Measurements from ENCODE around the gene ALDH18A1. TPM values are rescaled to one million over a fixed set of nuclear protein-coding genes. Genes with fewer than 3 reads are reported as not detected.

The ALDH18A1 gene
- total and polyA plus RNA-seq, 2 of the 8 experiments (the other 6 are each of a cell fraction or from before 2014, with no cell fraction given) = 59.6 to 128 TPM

DNA sequence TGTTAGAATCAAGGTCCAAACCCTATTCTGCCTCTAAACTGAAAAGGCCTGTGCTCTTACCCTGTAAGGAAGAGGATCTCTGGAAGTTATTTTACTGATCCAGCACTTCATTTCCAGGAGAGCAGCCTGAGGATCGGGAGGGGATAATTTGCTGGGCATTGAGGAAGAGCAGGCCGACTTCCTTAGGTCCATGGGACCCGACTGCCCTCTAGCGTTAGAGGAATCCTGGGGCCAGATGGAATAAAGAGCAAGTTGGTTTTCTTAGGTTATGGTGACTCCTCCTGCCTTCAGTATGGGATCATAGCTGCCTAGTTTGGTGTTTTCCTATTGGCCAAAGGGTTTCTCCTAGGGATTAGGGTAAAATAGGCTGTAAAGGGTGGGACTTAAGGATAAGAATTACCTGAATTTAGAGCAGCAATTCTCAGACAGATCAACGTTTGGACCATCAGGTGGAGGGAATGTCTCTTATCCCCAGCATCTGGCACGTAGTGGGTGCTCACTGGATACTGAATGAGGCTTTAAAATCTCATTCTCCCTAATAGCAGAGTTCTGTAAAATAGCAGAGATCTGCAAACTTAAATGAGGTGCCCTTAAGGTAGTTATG is 55.3 kb downstream of the ALDH18A1 start:
- POLR2A ChIA-PET (ENCODE audit: partially characterized antibody) = interaction anchor here (0.6 to 1.2 kb wide), 2 partner anchors 170 to 369 kb away, joined by 3 to 5 read pairs; no protein-coding TSS in a partner anchor
- peak; percentile 95 for FAIRE-seq
- TF ChIP-seq, protein P1, sequence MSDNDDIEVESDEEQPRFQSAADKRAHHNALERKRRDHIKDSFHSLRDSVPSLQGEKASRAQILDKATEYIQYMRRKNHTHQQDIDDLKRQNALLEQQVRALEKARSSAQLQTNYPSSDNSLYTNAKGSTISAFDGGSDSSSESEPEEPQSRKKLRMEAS (IDR thresholded peaks at IDR 0.05) = 0 out of 2 replicates have a peak, but pooled peaks have one; percentile 8
- TF ChIP-seq SIN3A (conservative IDR thresholded peaks at IDR 0.05 in 1 of 2, IDR thresholded peaks at IDR 0.05 in 1 of 2; ENCODE audit: low read depth in 1 of 2, low read length in 2 of 2) (0 out of 4 replicates have a peak, but pooled peaks of 1 of the 2 experiments have one; percentile 72), TEAD4 (IDR thresholded peaks at IDR 0.05; ENCODE audit: low read depth, low read length) (peak; percentile 31; the same call in 1 of the 2 replicates), CHD2 (IDR thresholded peaks at IDR 0.05; ENCODE audit: low read length) (no peak), RAD21 (IDR thresholded peaks at IDR 0.05 in 1 of 2, conservative IDR thresholded peaks at IDR 0.05 in 1 of 2; ENCODE audit: low read depth in 2 of 2, low read length in 2 of 2) (peak; percentile 100), SP4 (IDR thresholded peaks at IDR 0.05; ENCODE audit: low read length) (peak; percentile 38; the same call in 1 of the 2 replicates), RBBP5 (IDR thresholded peaks at IDR 0.05; ENCODE audit: borderline replicate concordance, low read depth, low read length) (no peak), JUND (IDR thresholded peaks at IDR 0.05; ENCODE audit: low read length) (peak; percentile 49; the same call in 1 of the 2 replicates)
- TF ChIP-seq, protein P2, sequence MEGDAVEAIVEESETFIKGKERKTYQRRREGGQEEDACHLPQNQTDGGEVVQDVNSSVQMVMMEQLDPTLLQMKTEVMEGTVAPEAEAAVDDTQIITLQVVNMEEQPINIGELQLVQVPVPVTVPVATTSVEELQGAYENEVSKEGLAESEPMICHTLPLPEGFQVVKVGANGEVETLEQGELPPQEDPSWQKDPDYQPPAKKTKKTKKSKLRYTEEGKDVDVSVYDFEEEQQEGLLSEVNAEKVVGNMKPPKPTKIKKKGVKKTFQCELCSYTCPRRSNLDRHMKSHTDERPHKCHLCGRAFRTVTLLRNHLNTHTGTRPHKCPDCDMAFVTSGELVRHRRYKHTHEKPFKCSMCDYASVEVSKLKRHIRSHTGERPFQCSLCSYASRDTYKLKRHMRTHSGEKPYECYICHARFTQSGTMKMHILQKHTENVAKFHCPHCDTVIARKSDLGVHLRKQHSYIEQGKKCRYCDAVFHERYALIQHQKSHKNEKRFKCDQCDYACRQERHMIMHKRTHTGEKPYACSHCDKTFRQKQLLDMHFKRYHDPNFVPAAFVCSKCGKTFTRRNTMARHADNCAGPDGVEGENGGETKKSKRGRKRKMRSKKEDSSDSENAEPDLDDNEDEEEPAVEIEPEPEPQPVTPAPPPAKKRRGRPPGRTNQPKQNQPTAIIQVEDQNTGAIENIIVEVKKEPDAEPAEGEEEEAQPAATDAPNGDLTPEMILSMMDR (IDR thresholded peaks at IDR 0.05; ENCODE audit: control extremely low read depth in 1 of 3, insufficient read depth in 1 of 3, low read depth in 1 of 3, low read length in 3 of 3) = peak; percentile 78 to 99 (median 98)

More for the DNA sequence above, 55.3 kb downstream of the ALDH18A1 start:
- Histone ChIP-seq H3K79me2 (ENCODE audit: control insufficient read depth in 1 of 2, insufficient read depth in 2 of 2, low read length in 2 of 2) (no peaks in the 10 kb centered on the region), H3K27ac (ENCODE audit: low read depth, low read length) (no peak overlapping the region), H3K4me2 (ENCODE audit: insufficient read depth in 1 of 2, low read depth in 2 of 2, low read length in 2 of 2) (no peak overlapping the region), H4K20me1 (replicated peaks in 1 of 2; ENCODE audit: control insufficient read depth in 1 of 2, insufficient read depth in 2 of 2, low read length in 2 of 2) (no peaks in the 10 kb centered on the region), H3K23me2 (ENCODE audit: low read depth, low read length) (no peaks in the 10 kb centered on the region), H3K4ac (replicated peaks; ENCODE audit: insufficient read length, low read depth, low read length) (no peak overlapping the region), H3K56ac (replicated peaks; ENCODE audit: insufficient read length, low read depth, low read length) (no peak overlapping the region), H3K18ac (ENCODE audit: extremely low read depth, low read length) (no peak overlapping the region), H3K27me3 (replicated peaks in 1 of 4; ENCODE audit: control insufficient read depth in 3 of 4, extremely low read depth in 1 of 4, insufficient read depth in 3 of 4, low read length in 3 of 4) (no peaks in the 10 kb centered on the region), H2BK12ac (ENCODE audit: low read depth, low read length) (no peak overlapping the region), H2AFZ (ENCODE audit: low read length) (peak overlapping the region; percentile 52), H3K9ac (replicated peaks in 1 of 4; ENCODE audit: extremely low read depth in 1 of 4, low read depth in 3 of 4, low read length in 3 of 4) (no peak overlapping the region), H3K4me3 (ENCODE audit: extremely low read depth in 1 of 4, insufficient read depth in 2 of 4, low read depth in 3 of 4, low read length in 4 of 4) (no peak overlapping the region), H3K4me1 (replicated peaks in 1 of 4; ENCODE audit: control insufficient read depth in 3 of 4, insufficient read depth in 4 of 4, low read length in 3 of 4) (peaks cover 0 to 3% (median 0%) of the 10 kb centered on the region in 4 experiments; a peak in 1 of 7 replicates), H2AK5ac (ENCODE audit: low read depth, low read length) (no peak overlapping the region), H3K36me3 (ENCODE audit: control insufficient read depth in 2 of 4, insufficient read depth in 4 of 4, low read length in 3 of 4) (peaks cover 0 to 3% (median 2%) of the 10 kb centered on the region in 4 experiments; a peak in 2 of 8 replicates), H2BK20ac (ENCODE audit: low read length) (no peak overlapping the region), H4K91ac (replicated peaks; ENCODE audit: insufficient read length, low read length) (no peak overlapping the region), H2BK120ac (replicated peaks; ENCODE audit: low read depth, low read length) (no peak overlapping the region), H3K9me3 (ENCODE audit: insufficient read depth in 2 of 2, low read depth in 1 of 2, low read length in 1 of 2) (no peaks in the 10 kb centered on the region), H4K8ac (ENCODE audit: extremely low read depth, insufficient read depth, low read length) (no peak overlapping the region), H2BK5ac (ENCODE audit: low read depth, low read length) (no peak overlapping the region), H3K23ac (ENCODE audit: insufficient read length) (no peak overlapping the region), H2BK15ac (ENCODE audit: low read length) (no peak overlapping the region), H3K14ac (ENCODE audit: insufficient read length) (no peak overlapping the region), H4K5ac (ENCODE audit: insufficient read length, low read depth, low read length) (no peak overlapping the region), H3K79me1 (ENCODE audit: low read depth, low read length) (no peaks in the 10 kb centered on the region)
- 29% methylated on average over 6 of the region's 6 CpGs; no CpG with 5 or more reads in 1 of the 2 experiments for WGBS, 2 experiments (ENCODE audit: extremely low coverage in 1 of 2, insufficient coverage in 1 of 2, insufficient read length in 1 of 2, insufficient replicate concordance in 2 of 2, low coverage in 1 of 2, low lambda C conversion rate in 2 of 2, missing lambda C conversion rate in 1 of 2)
- CTCF ChIA-PET (ENCODE audit: partially characterized antibody) = interaction anchor here (0.6 to 8.7 kb wide), 31 partner anchors 10 to 1196 kb away, joined by 3 to 304 read pairs (median 5); no protein-coding TSS in a partner anchor
- DNase-seq (ENCODE audit: low read depth in 1 of 2, low spot score in 2 of 2) = peak; percentile 84 to 88

All from H1 (cell line).